Lower leg skin (tissue), 3 donors: ENCODE results near the gene ALDH1A3.

ENCODE experiments used
- POLR2A ChIP-seq, 2 donors: fragments of 450-650 bp; IDR thresholded peaks; one replicate each; pipeline ENCODE4 v1.6.1; 2016 to 2017; ENCODE audit warnings: antibody characterized with exemption in 2 of 2, mild to moderate bottlenecking in 1 of 2, moderate library complexity in 1 of 2
- TF ChIP-seq, protein P1 (sequence below), 3 donors: fragments of 450-650 bp; IDR thresholded peaks; one replicate each; pipeline ENCODE4 v1.5.1; 2016; ENCODE audit warnings: antibody characterized with exemption in 3 of 3, mild to moderate bottlenecking in 3 of 3, moderate library complexity in 2 of 3

DNA sequence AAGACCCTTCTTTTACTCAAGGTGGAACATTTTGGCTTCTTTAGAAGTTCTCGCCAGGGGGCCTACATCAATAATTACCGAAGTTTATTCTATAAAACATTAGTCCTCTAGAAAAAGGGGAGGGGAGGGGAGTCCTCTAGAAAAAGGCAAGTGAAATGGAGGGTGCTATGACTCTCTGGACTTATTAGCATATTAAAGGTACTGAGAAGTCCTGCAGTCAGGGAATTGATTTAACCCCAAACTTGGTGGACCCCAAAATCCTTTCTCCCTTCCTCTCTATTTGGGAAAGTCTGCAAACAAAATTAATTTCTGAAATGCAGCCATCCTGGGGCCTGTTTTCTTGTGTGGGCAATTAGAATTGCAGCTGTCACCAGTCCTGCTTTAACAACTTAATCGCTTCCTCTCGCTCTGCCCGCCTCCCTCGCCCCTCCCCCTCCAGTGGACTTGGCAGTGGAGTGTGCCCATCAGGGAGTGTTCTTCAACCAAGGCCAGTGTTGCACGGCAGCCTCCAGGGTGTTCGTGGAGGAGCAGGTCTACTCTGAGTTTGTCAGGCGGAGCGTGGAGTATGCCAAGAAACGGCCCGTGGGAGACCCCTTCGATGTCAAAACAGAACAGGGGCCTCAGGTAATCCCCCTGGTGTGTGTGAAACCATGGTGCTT is 20.6 kb downstream of the ALDH1A3 start:
- TF ChIP-seq, protein P1, sequence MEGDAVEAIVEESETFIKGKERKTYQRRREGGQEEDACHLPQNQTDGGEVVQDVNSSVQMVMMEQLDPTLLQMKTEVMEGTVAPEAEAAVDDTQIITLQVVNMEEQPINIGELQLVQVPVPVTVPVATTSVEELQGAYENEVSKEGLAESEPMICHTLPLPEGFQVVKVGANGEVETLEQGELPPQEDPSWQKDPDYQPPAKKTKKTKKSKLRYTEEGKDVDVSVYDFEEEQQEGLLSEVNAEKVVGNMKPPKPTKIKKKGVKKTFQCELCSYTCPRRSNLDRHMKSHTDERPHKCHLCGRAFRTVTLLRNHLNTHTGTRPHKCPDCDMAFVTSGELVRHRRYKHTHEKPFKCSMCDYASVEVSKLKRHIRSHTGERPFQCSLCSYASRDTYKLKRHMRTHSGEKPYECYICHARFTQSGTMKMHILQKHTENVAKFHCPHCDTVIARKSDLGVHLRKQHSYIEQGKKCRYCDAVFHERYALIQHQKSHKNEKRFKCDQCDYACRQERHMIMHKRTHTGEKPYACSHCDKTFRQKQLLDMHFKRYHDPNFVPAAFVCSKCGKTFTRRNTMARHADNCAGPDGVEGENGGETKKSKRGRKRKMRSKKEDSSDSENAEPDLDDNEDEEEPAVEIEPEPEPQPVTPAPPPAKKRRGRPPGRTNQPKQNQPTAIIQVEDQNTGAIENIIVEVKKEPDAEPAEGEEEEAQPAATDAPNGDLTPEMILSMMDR (IDR thresholded peaks at IDR 0.05): no peak
- no peak for TF ChIP-seq POLR2A (IDR thresholded peaks at IDR 0.05)
